Neuron (in vitro differentiated cells): Measurements from ENCODE around the gene SIVA1.
"Not testable (repeated sequence)": the region's sequence is repeated elsewhere in the genome, so short reads cannot be mapped to it uniquely, and the experiment has no call there.

Experiments
- H2AFZ ChIP-seq: one replicate; pipeline ENCODE4 v1.6.1; 2013; ENCODE audit warnings: low read depth, mild to moderate bottlenecking, inconsistent platforms, low read length, moderate library complexity
- H3K27me3 ChIP-seq: one replicate; pipeline ENCODE4 v1.6.1; 2013; ENCODE audit warnings: low read length; ENCODE audit not compliant: insufficient read depth
- H3K36me3 ChIP-seq: one replicate; pipeline ENCODE4 v1.6.1; 2013; ENCODE audit warnings: low read length; ENCODE audit not compliant: insufficient read depth
- H3K4me1 ChIP-seq: one replicate; pipeline ENCODE4 v1.6.1; 2013; ENCODE audit warnings: low read length; ENCODE audit not compliant: insufficient read depth
- H3K4me3 ChIP-seq: 2 replicates; pipeline ENCODE4 v1.5.1; 2013; ENCODE audit warnings: mild to moderate bottlenecking, low read length, moderate library complexity
- H3K9me3 ChIP-seq: one replicate; pipeline ENCODE4 v1.6.1; 2013; ENCODE audit warnings: low read length

The SIVA1 gene

GRCh38 chr14:104724407-104724980, 28.5 kb upstream of the SIVA1 start:
- H3K4me3 ChIP-seq, result peak overlapping the region; percentile 40

GRCh38 chr14:104724981-104725771, 27.8 kb upstream of the SIVA1 start:
- Histone ChIP-seq H3K9me3 (no peaks in the 10 kb centered on the region), H2AFZ (no peak overlapping the region), H3K4me1 (peaks cover 26% of the 10 kb centered on the region), H3K4me3 (peak overlapping the region; percentile 40), H3K27me3 (no peaks in the 10 kb centered on the region), H3K36me3 (no peaks in the 10 kb centered on the region)

More at GRCh38 chr14:104724407-104724980, 28.5 kb upstream of the SIVA1 start:
- Histone ChIP-seq H3K9me3 (no peaks in the 10 kb centered on the region), H3K36me3 (peaks cover 2% of the 10 kb centered on the region), H3K4me1 (peaks cover 26% of the 10 kb centered on the region), H3K27me3 (no peaks in the 10 kb centered on the region), H2AFZ (no peak overlapping the region)

GRCh38 chr14:104725772-104726548, 27.0 kb upstream of the SIVA1 start:
- Histone ChIP-seq H2AFZ (no peak overlapping the region), H3K27me3 (no peaks in the 10 kb centered on the region), H3K9me3 (no peaks in the 10 kb centered on the region), H3K36me3 (no peaks in the 10 kb centered on the region), H3K4me1 (peaks cover 26% of the 10 kb centered on the region), H3K4me3 (no peak overlapping the region)

- Histone ChIP-seq H3K4me1 (peaks cover 20% of the 10 kb centered on the region), H3K9me3 (no peaks in the 10 kb centered on the region), H3K27me3 (no peaks in the 10 kb centered on the region), H3K36me3 (no peaks in the 10 kb centered on the region), H2AFZ (no peak overlapping the region), H3K4me3 (no peak overlapping the region)
Measured at GRCh38 chr14:104726600-104727451, 26.1 kb upstream of the SIVA1 start.

- no peaks in the 10 kb centered on the region for H3K9me3 ChIP-seq
Measured at GRCh38 chr14:104728631-104729030, 24.3 kb upstream of the SIVA1 start.

GRCh38 chr14:104729176-104729834, 23.6 kb upstream of the SIVA1 start:
- not testable (repeated sequence) for H3K9me3 ChIP-seq, H3K27me3 ChIP-seq, H2AFZ ChIP-seq

More at GRCh38 chr14:104728631-104729030, 24.3 kb upstream of the SIVA1 start:
- H3K27me3 ChIP-seq, result no peaks in the 10 kb centered on the region
- H3K36me3 ChIP-seq, result no peaks in the 10 kb centered on the region
- no peak overlapping the region for H2AFZ ChIP-seq
- H3K4me1 ChIP-seq, result peaks cover 13% of the 10 kb centered on the region
- H3K4me3 ChIP-seq, result no peak overlapping the region

GRCh38 chr14:104729835-104730181, 23.1 kb upstream of the SIVA1 start:
- H3K4me3 ChIP-seq, result no peak overlapping the region
- no peaks in the 10 kb centered on the region for H3K27me3 ChIP-seq
- peaks cover 5% of the 10 kb centered on the region for H3K4me1 ChIP-seq
- H3K9me3 ChIP-seq, result no peaks in the 10 kb centered on the region
- no peak overlapping the region for H2AFZ ChIP-seq
- H3K36me3 ChIP-seq, result no peaks in the 10 kb centered on the region

More at GRCh38 chr14:104729176-104729834, 23.6 kb upstream of the SIVA1 start:
- peaks cover 11% of the 10 kb centered on the region for H3K4me1 ChIP-seq
- H3K36me3 ChIP-seq, H3K4me3 ChIP-seq: not testable (repeated sequence)

GRCh38 chr14:104730487-104730886, 22.5 kb upstream of the SIVA1 start:
- Histone ChIP-seq H3K4me3 (no peak overlapping the region), H3K27me3 (no peaks in the 10 kb centered on the region), H3K36me3 (no peaks in the 10 kb centered on the region), H2AFZ (no peak overlapping the region), H3K9me3 (no peaks in the 10 kb centered on the region), H3K4me1 (no peaks in the 10 kb centered on the region)

GRCh38 chr14:104731320-104732294, 21.3 kb upstream of the SIVA1 start:
- Histone ChIP-seq H3K36me3 (no peaks in the 10 kb centered on the region), H3K4me3 (no peak overlapping the region), H3K4me1 (no peaks in the 10 kb centered on the region), H3K9me3 (no peaks in the 10 kb centered on the region), H3K27me3 (no peaks in the 10 kb centered on the region), H2AFZ (no peak overlapping the region)

GRCh38 chr14:104732355-104732804, 20.6 kb upstream of the SIVA1 start:
- no peak overlapping the region for H2AFZ ChIP-seq
- no peaks in the 10 kb centered on the region for H3K4me1 ChIP-seq
- H3K36me3 ChIP-seq, result no peaks in the 10 kb centered on the region
- H3K27me3 ChIP-seq, result no peaks in the 10 kb centered on the region
- H3K4me3 ChIP-seq, result no peak overlapping the region
- no peaks in the 10 kb centered on the region for H3K9me3 ChIP-seq

GRCh38 chr14:104732931-104733681, 19.8 kb upstream of the SIVA1 start:
- Histone ChIP-seq H3K36me3 (no peaks in the 10 kb centered on the region), H3K27me3 (no peaks in the 10 kb centered on the region), H2AFZ (no peak overlapping the region), H3K4me3 (no peak overlapping the region), H3K4me1 (no peaks in the 10 kb centered on the region), H3K9me3 (no peaks in the 10 kb centered on the region)
